NCI-H2107 treated with DMSO at 0.1 percent for 48 hours (cell line): ENCODE measurements around the gene HOATZ.

Experiments used
- DNase-seq: peaks from one replicate; lab custom pipeline; 2025; ENCODE audit not compliant: unreplicated experiment; lab: John Stamatoyannopoulos, UW

The HOATZ gene

DNA sequence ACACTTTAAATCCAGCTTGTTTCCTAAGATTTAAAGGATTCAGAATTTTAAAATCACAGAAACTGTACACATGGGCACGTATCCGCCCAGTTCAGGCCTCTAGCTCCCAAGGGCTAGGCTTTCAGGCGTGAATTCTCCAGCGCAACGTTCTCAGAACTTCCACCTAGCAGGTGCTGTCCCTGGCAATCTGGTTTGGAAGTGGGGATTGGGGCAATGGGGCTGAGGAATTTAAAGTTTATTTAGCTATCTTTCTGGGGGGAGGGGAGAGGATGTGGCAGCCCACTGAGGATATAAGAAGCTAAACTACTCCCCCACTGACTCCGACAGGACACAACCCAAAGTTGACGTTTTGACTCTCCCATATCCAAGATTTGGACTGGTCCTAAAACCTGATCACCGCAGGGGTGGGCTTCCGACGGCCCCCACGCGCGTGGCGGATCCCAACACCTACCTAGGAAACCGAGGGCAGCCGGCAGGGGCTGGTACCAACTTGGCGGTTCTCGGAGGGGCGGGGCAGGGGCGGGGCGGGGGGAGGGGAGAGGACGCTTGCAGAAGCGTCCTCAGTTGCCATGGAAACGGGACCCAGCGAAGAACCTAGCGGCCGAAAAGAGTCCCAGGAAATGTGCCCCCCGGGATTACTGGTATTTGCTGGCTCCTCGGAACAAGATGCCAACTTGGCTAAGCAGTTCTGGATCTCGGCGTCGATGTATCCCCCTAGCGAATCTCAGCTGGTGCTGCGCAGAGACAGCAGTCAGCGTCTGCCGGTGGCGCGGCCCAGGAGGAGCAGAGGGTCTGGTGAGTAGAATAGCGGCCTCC is at the start of gene HOATZ:
Gene HOATZ, plus strand, starts transcription at position 563 of the 816 bp plus-strand sequence. Its CDS starts 7 bp downstream, at position 570.
- DNase-seq, result no peak

DNA sequence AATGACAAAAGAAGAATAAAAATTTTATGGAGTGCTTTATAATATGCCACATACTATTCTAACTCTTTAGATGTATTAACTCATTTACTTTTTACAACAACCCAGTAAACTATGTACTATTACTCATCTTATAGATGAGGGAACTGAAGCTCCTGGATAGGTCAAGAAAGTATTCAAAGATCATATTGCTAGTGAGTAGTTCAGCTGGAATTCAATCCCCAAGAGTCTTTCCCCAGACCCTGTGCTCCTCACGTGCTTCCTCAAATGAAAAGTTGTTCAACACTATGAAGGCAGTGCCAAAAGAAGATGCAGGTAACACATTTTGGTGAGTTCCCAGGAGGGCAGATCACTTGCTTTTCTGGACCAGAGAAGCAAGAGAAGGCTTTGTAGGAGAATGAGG is 49.2 kb upstream of the HOATZ start:
- no peak for DNase-seq

DNA sequence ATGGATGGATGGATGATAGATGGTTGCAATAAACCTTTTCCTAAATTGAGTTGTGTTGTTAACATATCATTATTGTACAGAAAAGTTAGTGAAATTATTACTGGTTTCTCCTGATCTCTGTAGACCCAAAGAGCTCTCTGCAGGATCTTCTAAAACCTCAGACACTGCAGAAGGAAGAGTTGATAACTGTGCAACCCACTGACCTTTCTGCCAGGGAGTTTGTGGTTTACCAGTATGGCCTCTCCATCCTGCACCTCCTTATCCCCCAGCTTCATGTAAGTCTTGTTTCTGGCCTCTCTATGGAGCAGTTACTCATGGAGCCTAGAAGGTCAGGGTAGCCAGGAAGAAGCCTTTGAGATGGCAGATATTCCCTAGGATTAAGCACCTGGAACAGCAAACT is 48.0 kb upstream of the HOATZ start:
- no peak for DNase-seq

DNA sequence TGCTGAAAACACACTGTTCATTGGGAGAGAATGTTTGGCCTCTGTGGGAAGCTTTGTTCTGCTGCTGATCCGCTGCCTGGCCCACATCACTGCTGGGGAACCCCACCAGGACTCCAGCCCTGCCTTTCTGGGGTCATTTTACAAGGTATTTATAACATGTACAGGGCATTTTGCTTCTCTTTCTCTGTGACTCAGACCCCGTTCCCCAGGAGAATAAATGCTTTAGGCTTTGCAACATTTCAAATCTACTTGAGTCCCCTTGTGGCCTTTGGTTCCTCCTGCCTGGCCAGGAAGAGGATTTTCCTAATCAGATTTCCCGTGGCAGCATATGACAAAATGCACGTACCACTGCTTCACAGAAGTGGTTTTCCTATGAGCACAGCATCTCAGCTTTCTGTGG is 45.4 kb upstream of the HOATZ start:
- DNase-seq, result no peak

DNA sequence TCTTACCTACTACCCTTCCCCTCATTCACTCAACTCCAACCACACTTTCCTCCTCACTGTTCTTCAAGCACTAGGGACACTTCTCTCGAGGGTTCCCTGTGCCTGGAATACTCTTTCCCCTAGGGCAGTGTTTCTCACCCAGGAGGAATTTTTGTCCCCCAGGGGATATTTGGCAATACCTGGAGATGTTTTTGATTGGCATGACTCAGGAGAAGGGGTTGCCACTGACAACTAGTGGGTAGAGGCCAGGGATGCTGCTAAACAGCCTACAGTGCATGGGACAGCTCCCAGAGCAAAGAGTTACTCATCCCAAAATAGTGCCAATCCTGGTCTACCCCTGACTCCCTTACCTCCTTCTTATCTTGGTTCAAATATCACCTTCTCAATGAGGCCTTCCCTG is 42.4 kb upstream of the HOATZ start:
- no peak for DNase-seq

DNA sequence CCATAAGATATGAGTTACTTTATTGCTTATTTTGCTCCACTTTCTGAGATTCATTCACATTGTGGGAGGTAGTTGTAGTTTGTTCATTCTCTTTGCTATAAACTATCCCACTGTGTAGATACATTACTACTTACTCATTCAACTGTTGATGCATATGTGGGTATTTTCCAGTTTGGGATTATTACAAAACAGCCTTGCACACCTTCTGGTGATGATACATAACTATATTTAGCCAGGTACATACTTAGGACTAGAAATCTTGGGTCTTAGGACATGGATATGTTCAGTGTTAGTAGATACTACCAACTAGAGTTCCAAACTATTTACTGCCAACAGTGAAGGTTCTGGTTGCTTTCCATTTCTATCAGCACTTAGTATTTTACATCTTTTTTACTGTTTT is 40.1 kb upstream of the HOATZ start:
- no peak for DNase-seq

DNA sequence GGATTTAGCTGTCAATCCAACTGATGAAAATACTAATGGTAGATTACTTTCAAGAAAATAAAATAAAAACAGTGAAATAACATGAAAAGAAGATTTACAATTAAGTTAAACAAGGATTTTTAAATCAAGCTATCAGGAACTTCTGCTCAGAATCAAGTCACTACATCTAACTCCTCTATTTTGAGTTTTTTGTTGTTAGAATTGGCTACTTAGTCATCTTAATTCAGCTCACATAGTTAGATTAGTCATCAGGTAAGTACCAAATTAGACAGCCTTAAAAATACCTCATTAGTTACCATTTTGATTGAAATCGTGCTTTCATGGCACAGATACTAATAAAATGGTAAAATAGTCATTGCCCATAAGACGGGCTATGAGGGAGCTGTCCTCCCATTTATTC is 38.2 kb upstream of the HOATZ start:
- DNase-seq, result no peak

- no peak for DNase-seq
These were observed 37.6 kb upstream of the HOATZ start for GRCh38 chr11:111476956-111477355.

GRCh38 chr11:111477898-111478297 is 36.7 kb upstream of the HOATZ start:
- no peak for DNase-seq

DNA sequence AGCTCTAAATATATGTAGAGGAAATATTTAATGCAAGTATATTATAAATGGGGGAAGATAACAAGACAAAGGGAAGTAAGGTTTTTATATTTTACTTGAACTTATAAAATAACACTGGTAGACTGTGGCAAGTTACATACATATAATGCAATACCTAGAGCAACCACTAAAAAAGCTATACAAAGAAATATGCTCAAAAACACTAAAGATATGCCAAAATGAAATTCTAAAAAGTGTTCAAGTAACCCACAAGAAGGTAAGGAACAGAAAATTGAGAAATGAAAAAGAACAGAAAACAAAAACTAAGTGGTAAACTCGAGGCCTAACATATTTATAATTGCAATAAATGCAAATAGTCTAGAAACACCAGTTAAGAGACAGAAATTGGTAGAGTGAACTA is 34.9 kb upstream of the HOATZ start:
- DNase-seq, result no peak

GRCh38 chr11:111483431-111483830 is 31.1 kb upstream of the HOATZ start:
- DNase-seq, result no peak

DNA sequence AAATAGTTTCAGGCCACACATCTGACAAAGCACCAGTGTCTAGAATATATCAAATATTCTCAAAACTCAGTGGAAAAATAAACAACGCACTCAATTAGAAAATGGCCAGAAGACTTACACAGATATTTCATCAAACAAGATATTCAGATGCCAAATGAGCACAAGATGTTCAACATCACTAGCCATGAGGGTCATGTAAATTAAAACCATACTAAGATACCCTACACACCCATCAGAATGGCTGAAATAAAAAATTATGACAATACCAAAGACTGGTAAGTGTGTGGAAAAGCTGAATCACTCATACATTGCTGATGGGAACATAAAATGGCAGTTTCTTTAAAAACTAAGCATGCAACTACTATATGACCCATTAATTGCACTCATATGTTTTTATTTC is 24.1 kb upstream of the HOATZ start:
- no peak for DNase-seq

DNA sequence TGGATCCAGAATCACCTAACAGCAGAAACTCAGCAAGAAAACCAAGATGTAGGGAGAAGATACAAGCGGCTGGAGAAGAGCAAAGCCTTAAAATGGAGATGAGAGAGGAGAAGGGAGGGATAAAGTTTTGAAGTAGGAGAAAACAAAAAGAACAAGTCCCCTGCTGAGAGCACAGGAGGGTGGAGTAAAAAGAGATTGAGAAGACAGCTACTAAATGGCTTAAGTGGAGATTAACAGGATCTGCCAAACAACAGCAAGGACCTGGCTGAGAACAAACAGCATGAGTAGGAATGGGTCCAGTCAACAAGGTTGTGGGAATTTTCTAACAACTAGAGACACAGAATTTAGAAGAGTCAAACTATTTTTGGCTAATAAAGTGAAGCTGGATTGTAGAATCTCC is 20.5 kb upstream of the HOATZ start:
- no peak for DNase-seq

- DNase-seq, result no peak
These were observed 15.1 kb upstream of the HOATZ start for GRCh38 chr11:111499483-111499882.

GRCh38 chr11:111500481-111500880 is 14.1 kb upstream of the HOATZ start:
- peak; percentile 40 for DNase-seq

DNA sequence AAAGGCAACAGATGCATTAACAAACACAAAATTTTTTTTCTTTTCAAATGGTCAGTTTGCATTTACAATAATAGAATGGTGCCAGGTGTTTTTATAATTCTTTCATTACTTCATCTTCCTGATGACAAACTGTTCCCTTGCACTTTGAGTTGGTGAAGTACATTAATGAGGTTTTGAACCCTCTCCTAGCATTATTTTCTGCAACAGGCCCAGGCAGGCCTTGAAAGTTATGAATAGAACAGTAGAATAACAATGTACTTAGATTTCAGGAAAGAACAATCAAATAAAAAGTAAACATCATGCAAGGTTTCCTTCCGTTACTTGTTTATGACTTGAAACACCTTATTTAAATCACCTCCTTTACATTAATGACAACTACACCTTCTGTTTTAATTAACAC is 12.0 kb upstream of the HOATZ start:
- DNase-seq, result peak; percentile 44

DNA sequence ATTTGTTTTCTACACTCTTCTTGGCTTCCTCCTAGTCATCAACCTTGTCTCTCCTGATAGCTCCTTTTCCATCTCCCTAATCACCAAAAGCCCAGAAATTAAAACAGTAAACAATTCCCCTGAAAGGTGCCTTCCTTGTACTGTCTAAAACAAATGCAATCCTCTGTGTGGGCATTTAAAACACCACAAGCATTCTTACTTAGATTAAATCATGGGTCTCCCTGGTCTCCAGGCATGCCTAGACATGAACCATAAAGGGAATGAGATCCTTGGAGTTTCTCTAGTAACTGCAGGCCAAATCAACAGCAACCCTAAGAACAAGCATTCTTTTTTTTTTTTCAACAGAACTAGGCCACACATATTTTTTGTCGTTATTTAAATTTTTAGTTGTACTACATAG is 4.3 kb upstream of the HOATZ start:
- DNase-seq, result no peak

DNA sequence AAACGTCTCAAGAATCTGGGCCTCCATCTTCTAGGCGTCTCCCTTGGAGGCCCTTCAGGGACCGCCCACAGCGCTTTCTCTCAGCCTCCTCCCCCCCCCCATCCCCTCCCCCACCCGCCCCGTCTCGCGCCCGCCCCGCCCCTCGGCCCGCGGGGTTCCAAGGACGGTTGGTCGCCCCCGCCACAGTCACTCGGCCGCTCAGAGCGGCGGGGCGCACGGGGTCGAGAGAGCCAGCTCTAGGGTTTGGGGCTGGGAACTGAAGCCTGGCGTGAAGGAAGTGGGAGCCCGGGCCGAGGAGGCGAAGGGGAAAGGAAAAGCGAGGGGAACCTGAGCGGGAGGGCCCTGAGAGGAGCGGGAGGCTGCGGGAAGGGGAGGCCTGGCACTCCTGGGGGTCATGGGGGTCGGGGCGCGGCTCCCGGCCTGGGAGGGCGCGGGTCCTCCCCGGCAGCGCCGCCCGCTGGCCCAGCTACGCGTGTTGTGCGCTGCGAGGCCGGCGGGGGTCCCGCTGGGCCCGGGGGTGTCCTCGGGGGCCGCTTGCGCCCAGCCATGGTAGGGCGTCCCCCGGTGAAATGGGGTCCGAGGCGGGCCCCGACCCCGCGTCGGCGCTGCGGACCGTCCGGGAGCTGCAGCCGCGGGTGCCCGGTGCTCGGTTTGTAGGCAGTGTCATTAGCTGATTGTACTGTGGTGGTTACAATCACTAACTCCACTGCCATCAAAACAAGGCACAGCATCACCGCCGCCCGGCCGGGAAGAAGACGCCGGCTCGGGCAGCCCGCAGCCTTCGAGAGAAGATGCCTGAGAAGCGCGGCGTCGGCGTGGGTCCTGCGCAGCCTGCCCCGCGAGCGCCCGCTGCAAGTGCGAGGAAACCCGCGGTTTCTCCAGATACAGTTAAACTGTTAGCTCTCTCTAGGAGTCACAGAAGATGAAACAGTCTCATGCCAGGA is 2.0 kb upstream of the HOATZ start, which contains the start of gene BTG4:
Gene BTG4, minus strand, starts transcription at position 91 of the 944 bp plus-strand sequence. CDS start 13,610 bp downstream, outside the sequence.
- DNase-seq, result no peak

- DNase-seq, result no peak
These were observed 1.4 kb upstream of the HOATZ start for GRCh38 chr11:111513240-111513605.

- DNase-seq, result no peak
These were observed 1.0 kb downstream of the HOATZ start for GRCh38 chr11:111515591-111515990.

DNA sequence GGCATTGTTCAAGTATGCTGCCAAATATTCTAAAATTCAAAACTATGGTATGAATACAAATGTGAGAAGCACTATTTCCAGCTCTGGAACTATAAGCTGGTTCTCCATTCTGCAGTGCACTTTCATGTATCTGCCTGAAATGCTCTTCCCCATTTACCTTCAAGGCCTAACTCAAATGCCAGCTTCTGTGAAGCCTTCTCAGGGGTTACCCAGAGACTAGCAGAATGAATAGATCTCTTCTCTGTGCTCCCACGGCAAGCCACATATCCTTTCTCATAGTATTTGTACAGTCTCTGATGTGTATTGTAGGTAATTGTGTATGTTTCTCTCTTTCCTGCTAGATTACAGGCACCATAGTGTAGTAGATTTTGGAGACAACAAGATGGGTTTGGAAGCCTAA is 4.1 kb downstream of the HOATZ start:
- no peak for DNase-seq

- no peak for DNase-seq
These were observed 6.0 kb downstream of the HOATZ start for GRCh38 chr11:111520560-111520959.
